DLD1 (cell line): ENCODE data around the gene C1QTNF6.

Source experiments
- in situ Hi-C: cut with HindIII; loops from 2 replicates; pipeline ENCODE4 v1.10.0; 2017; ENCODE audit warnings: low sequenced_read_pairs

Gene C1QTNF6

DNA sequence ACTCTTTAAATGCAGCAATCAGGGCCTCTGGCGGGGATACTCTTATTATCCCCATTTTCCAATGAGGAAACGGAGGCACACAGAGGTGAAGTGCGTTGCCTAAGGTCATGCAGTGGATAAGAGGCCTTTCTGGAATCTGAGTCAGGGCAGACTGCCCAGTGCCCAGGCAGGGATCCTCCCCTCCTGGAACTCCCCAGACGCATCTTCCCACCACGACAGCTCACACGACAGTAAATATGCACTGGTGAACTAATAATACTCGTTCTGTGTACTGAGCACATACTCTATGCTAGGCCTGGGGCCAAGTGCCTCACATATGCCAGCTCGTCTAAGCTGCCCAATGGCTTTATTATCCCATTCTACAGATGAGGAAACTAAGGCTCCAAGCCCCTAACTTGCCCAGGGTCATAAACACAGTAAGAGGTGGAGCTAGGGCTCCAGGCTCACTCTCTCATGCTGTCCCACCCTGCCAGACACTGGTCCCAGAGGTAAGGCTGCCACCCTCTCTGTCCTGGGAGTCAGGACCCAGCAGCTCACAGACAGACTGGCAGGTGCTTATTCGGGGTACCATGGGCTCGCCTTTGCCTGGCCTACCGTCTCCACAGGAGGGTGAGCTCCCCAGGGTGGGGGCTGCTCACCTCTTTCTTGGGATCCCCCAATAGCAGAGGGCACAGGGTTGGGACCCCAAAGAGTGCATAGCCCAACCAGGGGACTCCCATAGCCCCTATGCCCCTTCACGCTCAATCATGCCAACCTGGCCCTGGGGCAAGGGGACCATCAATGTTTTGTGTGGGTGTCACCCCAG is 40.7 kb downstream of the C1QTNF6 start:
- in situ Hi-C loops, result no loop called here

DNA sequence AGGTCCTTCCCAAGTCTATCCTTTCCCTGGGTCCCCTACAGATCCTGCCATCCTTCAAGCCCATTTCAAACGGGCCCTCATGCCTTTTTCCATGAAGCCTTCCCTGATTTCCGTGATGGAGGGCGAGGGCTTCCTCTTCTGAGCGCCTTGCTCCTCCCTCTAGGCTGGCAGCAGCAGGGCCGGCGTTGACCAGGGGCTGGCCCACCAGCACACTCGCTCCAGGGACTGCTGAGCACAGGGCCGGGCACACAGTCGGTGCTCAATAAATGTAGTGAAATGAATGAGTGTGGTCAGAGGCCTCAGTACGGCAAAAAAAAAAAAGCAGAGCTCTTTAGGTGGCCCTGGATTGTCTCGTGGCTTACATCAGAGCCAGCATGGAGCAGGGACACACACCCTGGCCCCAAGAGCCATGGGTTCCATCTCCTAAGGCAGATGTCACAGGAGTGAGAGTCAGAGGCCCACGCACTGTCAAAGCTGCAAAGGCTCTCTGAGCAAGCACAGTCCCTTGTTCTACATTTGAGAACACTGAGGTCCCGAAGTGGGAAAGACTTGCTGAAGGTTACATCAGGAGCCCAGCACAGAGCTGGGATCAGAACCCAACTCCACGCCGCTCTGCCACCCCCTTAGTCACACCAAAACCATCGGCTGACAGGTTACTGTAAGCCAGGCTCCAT is 41.4 kb downstream of the C1QTNF6 start:
- in situ Hi-C loops, result no loop called here

DNA sequence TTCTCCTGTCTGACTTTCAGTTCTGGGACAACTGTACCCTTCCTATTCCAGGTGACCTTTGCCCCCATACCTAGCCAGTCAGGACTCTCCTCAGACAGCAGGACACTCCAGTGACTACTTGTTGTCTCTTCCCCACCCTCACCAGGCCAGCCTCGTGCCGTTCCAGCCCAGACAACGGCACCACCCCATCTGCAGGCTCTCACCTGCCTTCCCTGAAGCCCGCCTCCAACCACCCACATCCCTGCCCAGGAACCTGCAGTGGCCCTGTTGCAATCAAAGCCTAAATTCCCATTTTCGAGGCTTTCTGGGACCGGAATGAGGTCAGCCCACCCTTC is 42.0 kb downstream of the C1QTNF6 start:
- in situ Hi-C loops, result no loop called here

DNA sequence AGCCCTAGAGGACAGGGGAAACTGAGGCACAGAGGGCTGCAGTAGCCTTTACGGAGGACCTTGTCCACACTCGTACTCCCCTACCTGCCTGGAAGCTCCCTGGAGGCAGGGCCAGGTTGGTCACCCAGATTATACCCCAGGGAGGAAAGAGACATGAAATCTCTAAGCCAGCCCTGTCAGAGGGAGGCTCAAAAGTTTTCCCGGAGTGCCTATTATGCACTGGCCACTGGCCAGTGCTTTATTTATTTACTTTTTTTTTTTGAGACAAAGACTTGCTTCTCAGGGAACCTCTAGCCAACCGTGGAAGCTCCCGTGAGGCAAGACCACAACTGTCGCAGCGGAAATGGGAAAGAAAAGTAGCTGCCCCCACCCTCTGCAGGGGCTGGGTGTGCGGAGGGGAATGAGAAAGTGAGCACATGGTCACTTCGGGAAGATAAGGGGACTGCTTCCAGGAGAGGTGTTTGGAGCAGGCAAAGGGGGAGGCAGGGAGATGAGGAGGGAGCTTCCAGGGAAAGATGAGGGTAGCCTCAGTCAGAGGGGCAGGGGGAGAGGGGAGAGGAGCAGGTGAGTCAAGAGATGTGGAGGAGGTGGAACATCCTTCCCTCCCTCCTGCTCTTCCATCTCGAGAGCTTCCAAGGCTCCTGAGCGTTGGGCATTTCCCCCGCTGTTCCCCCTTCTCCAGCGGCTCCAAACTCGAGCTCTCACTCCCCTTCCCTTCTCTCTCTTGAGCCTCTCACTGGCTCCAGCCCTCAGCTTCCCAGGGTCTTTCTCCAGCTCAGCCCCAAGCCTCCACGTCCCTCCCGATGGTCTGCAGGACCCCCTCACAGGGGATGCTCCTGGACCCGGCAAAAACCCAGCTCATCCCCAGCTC is 42.6 kb downstream of the C1QTNF6 start:
- in situ Hi-C loops, result no loop called here

DNA sequence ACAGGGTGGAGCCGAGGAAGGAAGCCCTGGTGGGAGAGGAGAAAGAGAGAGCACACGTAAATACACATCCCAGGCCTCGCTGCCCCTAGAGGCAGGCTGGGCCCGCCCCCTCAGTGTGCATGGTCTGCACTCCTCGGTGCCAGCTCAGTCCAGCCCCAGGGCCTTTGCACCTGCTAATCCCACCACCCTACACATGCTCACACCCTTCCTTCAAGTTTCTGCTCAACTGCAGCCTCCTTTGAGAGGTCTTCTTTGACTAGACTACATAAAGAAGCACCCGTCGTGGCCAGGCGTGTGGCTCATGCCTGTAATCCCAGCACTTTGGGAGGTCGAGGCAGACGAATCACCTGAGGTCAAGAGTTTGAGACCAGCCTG is 43.9 kb downstream of the C1QTNF6 start:
- in situ Hi-C loops, result no loop called here

DNA sequence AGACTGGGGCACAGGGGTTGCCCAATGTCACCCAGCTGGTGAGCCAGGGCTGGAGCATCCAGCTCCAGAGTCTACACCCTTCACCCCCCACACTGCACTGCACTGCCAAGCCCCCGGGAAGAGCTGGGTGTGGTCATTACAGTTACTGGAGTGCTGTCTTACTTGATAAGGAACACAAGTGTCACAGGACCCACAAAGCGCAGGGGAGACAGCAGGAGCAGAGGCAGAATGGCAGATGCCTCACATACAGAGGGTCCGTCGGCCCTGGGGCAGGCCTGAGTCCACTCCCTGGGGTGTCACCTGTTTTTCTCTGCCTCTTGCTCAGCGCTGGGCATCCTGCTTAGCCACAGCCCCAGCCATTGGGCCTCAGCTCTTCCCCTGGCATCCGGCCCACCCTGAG is 46.1 kb downstream of the C1QTNF6 start:
- in situ Hi-C loops, result no loop called here

DNA sequence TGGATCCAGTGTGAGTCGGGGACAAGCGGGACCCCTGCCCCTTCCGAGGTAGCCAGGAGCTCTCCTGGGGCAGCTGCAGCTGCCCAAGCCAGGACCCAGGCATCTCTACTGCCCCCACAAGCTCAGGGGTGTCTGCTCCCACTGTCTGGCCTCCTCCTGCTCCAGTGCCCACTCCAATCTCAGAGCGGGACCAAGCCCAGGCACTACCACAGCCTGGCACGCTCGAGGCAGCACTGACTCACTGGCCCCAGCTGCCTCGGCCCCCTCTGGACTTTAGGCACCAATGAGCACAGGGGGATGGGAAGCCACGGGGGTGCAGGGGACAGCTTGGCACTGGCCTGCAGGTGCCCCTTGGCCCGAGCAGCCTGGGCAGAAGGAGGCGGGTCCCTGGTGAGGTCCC is 46.6 kb downstream of the C1QTNF6 start:
- in situ Hi-C loops, result no loop called here

DNA sequence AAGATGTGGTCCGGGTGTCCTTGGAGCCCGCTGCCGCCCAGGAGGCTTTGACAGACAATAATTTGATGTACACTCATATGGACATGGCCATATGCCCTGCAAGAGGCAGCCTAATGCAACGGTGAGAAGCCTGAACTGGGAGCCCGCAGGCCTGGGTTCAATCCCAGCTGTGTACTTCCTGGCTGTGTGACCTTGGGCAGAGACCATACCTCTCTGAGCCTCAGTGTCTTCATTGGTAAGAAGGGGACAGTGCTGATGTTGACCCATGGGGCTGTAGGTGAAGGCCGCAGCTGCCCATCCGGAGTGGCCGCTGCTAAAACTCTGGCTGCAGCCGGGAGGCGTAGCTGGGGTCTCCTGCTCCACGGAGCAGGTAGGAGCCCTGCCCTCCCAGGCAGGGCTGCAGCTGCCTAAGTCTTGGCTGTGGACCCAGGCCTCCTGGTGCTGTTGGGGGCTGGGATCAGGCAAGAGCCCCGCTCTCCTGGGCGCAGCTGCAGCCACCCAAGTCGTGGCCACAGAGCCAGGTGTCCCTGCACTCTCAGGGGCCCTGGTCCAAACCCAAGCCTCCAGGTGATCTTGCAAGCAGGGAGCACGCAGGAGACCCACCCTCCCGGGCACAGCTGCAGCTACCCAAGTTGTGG is 47.2 kb downstream of the C1QTNF6 start:
- in situ Hi-C loops, result no loop called here

DNA sequence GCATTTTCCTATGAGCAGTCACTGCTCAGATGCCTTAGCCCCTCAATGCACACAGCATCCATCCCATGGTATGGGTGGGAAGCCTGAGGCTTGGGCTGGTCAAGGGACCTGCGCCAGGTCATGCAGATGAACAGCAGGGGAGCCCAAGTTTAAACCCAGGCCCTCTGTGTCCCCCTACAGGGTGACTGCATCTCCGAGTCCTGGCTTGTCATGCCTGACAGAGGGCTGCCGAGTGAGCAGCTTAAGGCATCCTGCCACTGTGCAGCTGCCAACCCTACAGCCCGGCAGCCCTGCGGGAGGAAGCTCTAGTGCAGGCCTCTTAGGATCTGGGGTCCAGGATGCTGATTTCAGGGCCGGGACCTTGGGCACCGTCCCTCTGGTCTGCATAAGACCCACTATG is 48.3 kb downstream of the C1QTNF6 start:
- in situ Hi-C loops, result no loop called here

DNA sequence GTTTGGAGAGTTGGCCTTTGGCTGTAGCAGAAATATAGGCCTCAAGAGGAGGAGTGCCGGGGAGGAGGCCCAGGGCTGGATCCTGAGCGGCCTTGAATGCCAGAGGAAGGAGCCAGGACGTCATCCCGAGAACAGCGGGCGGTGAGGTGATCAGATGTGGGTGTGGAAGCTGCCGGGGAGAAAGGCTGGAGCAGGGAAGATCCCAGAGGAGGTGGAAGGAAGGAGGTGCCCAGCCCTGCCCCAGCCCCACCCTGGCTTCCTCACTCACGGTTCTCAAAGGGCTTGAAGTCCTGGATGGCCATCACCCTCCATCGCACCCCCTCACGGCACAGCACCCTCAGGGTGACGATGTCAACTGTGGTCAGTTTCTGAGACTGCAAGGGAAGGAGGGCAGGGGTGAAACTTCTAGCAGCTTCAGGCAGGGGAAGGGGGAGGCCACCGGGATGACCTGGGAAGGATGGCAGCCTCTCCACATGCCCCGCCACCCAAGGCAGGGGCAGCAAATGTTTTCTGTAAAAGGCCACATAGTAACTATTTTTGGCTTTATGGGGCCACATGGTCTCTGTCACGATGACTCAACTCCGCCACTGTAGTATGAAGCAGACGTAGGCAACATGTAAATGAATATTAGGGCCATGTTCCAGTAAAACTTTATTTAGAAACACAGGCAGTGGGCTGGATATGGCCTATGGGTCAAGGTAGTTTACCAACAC is 49.0 kb downstream of the C1QTNF6 start:
- in situ Hi-C loops, result no loop called here

DNA sequence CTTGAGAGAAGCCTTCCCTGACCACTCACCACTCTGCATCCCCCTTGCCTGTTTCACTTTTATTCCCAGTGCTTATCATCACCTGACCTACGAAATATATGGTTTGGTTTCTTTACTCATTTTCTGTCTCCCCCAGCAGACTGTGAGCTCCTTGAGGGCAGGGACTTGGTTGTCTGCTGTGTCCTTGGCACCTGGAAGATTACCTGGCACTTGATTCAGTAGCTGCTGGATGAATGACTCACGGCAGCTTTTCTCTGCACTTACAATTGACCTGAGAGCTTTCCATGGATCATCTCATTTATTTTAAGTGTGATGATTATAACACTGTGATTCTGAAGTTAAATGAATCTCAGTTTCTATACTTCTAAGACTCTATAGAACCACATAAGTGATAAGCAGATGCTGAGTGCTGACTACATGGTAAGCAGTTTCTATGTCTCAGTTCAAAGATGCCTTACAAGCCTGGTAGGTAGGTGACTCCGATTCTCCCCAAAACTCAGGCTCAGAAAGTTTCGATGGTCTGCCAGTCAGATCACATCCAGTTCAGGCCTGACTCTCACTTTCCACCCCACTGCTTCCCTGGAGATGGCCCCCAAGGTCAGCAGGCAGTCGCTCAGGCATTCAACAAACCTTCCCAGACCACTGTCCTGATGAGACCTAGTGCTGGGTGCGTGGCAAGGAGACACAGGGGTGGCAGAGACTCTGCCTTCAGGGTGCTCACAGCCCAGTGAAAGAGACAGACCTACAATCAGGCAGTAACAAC is 50.0 kb downstream of the C1QTNF6 start:
- in situ Hi-C loops, result no loop called here

DNA sequence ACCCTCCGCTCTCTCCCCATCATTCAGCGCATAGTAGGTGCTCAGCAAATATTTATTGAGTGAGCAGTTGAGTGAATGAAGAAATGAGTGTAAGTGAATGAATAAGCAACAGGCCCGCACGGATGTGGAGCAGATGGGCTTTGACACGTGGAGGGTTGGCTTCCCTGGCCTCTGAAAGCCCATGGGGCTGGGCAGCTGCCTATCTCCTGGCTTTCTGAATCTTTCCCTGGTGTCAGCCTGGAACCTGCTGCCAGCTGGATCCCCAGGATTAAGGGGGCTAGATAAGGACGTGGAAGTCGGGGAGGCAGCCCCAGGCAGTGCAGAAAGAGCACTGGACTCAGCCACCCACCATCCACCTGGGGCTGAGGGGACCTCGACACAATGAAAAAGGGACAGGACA is 50.9 kb downstream of the C1QTNF6 start:
- in situ Hi-C loops, result no loop called here

DNA sequence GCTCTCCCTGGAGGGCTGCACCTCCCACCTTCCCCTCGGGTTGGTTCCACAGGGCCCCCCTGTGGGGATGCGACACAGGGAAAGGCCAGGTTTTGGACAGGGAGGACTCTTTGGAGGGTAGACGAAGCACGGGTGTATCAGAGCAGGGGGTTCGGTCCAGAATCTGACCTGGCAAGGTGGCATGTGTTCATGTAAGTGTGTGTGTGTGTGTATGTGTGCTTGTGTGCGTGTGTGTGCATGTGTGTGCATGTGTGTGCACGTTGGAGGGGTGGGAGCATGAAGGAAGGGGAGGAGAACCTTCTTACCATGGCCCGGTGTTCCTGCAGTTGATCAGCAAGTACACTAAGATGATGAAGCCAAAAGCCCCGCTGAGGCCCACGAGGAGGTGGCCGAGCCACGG is 53.0 kb downstream of the C1QTNF6 start:
- in situ Hi-C loops, result no loop called here

DNA sequence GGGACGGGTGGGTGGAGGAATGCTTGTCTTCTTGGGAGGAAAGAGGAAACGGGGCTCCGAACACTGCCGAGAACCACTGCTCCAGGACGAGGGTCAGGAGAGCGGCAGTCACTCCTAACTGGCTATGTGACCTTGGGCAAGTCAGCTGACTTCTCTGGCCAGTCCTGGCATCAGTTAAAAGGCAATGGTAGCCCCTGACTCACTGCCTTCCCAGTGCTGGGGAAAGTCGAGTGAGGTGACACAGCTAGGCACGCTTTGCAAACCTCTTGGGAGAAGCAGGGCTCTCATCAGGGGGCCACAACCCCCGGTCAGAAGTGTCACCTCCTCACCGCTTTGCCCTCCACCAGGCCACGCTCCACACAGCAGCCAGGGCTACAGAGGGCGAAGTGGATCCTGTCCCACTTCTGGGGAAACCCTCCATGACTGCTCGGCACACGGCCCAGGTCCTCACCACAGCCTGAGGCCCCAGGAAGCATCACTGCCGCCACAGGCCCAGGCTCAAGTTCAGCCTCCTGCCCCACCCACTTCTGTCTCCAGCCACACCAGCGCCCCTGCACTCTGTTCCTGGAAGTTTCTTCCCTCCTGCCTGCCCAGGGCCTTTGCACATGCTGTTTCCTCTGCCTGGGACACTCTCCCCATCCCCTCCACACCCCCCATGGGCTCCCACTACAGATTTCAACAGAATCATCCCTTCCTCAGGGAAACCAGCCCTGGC is 54.6 kb downstream of the C1QTNF6 start:
- in situ Hi-C loops, result no loop called here

DNA sequence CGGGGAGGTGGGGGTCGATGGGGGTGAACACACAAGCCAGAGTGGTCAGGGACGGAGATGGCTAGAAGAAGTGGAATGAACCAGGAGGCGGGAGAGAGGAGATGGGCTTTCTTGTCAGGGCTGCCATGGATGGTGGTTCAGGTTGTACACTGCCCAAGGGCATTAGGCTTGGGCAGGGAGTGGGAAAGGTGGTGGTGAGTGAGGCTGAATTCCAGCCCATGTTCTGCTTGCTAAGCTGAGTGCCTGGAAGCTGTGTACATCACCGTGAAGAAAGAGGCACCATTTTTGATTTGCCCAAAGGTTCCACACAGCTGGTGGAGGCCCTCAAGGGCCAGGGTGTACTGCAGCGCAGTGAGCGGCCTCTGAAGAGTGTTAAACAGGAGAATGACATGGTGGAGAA is 55.3 kb downstream of the C1QTNF6 start:
- in situ Hi-C loops, result no loop called here
